CD14-positive monocyte (primary cell): ENCODE measurements around the gene BLNK. TPM values are rescaled to one million over a fixed set of nuclear protein-coding genes. Genes with fewer than 3 reads are reported as not detected.
A peak's percentile ranks its signal among the peaks of the same experiment; 100 is the strongest.

Experiments used
- DNase-seq, 3 donors: peaks; one replicate each; pipeline ENCODE4 v3.0.0-alpha.2; 2011 to 2022
- H2AFZ ChIP-seq: 2 replicates; pipeline ENCODE4 v1.6.0; 2012; ENCODE audit warnings: mild to moderate bottlenecking, low read depth, low read length, inconsistent platforms; ENCODE audit not compliant: insufficient read depth, poor library complexity, severe bottlenecking
- H3K27ac ChIP-seq, 2 donors: 1 replicate in 1 of 2; 2 replicates in 1 of 2; pipeline ENCODE4 v1.5.1; 2012 to 2013; ENCODE audit warnings: low read length in 2 of 2, control low read depth in 1 of 2, inconsistent platforms in 1 of 2, low read depth in 1 of 2, mild to moderate bottlenecking in 1 of 2
- H3K27me3 ChIP-seq, 2 donors: one replicate each; pipeline versions ENCODE4 v1.6.0 to v1.6.1; 2011 to 2013; ENCODE audit warnings: low read length in 2 of 2; ENCODE audit not compliant: control insufficient read depth in 2 of 2, insufficient read depth in 2 of 2
- H3K36me3 ChIP-seq, 2 donors: replicated peaks in 1 of 2; 1 replicate in 1 of 2; 2 replicates in 1 of 2; pipeline versions ENCODE4 v1.5.1 to v1.6.1; 2012 to 2013; ENCODE audit warnings: low read length in 2 of 2, control low read depth in 1 of 2, inconsistent platforms in 1 of 2, mild to moderate bottlenecking in 1 of 2; ENCODE audit not compliant: insufficient read depth in 2 of 2, control insufficient read depth in 1 of 2
- H3K4me1 ChIP-seq, 2 donors: 1 replicate in 1 of 2; 2 replicates in 1 of 2; pipeline versions ENCODE4 v1.5.1 to v1.6.1; 2012 to 2013; ENCODE audit warnings: low read length in 2 of 2, control low read depth in 1 of 2, inconsistent platforms in 1 of 2, mild to moderate bottlenecking in 1 of 2, moderate library complexity in 1 of 2; ENCODE audit not compliant: insufficient read depth in 2 of 2, control insufficient read depth in 1 of 2
- H3K4me2 ChIP-seq: replicated peaks from 2 replicates; pipeline ENCODE3; 2012; ENCODE audit warnings: low read length, moderate library complexity, mild to moderate bottlenecking; ENCODE audit not compliant: poor library complexity, severe bottlenecking; ENCODE audit errors: extremely low read depth
- H3K4me3 ChIP-seq, 3 experiments: fragments of 200-600 bp in 1 of 3; sonication (generic) in 1 of 3; replicated peaks in 1 of 3; 1 replicate in 2 of 3; 2 replicates in 1 of 3; pipeline ENCODE4 v1.5.1; 2011 to 2013; ENCODE audit warnings: low read length in 3 of 3, mild to moderate bottlenecking in 3 of 3, control low read depth in 2 of 3, low read depth in 2 of 3, inconsistent platforms in 1 of 3, moderate library complexity in 1 of 3
- H3K79me2 ChIP-seq: 2 replicates; pipeline ENCODE4 v1.6.0; 2012; ENCODE audit warnings: mild to moderate bottlenecking, control low read depth, inconsistent platforms, low read length, moderate library complexity; ENCODE audit not compliant: insufficient read depth
- H3K9ac ChIP-seq: 2 replicates; pipeline ENCODE4 v1.6.0; 2017; ENCODE audit warnings: low read length, mild to moderate bottlenecking; ENCODE audit not compliant: insufficient read depth, poor library complexity, severe bottlenecking
- H3K9me3 ChIP-seq, 2 donors: replicated peaks in 1 of 2; 1 replicate in 1 of 2; 2 replicates in 1 of 2; pipeline versions ENCODE4 v1.5.1 to v1.6.1; 2012 to 2013; ENCODE audit warnings: low read length in 2 of 2, control low read depth in 1 of 2; ENCODE audit not compliant: control insufficient read depth in 1 of 2, insufficient read depth in 1 of 2
- H4K20me1 ChIP-seq: 2 replicates; pipeline ENCODE4 v1.6.0; 2012; ENCODE audit warnings: mild to moderate bottlenecking, low read length, control low read depth, moderate library complexity; ENCODE audit not compliant: insufficient read depth
- H3K27ac Mint-ChIP-seq, 7 donors: one replicate each; pipeline ENCODE4 v1.8.0; 2020; ENCODE audit warnings: mild to moderate bottlenecking in 7 of 7, mixed read lengths in 7 of 7, moderate library complexity in 6 of 7, inconsistent platforms in 2 of 7
- H3K27me3 Mint-ChIP-seq, 3 donors: one replicate each; pipeline ENCODE4 v1.8.0; 2021 to 2022; ENCODE audit warnings: low read depth in 3 of 3, mild to moderate bottlenecking in 3 of 3, mixed read lengths in 3 of 3, moderate library complexity in 3 of 3, inconsistent platforms in 1 of 3
- H3K36me3 Mint-ChIP-seq, 2 donors: one replicate each; pipeline ENCODE4 v1.8.0; 2020; ENCODE audit warnings: mixed read lengths in 2 of 2, inconsistent platforms in 1 of 2, mild to moderate bottlenecking in 1 of 2
- H3K4me1 Mint-ChIP-seq: one replicate; pipeline ENCODE4 v1.8.0; 2020; ENCODE audit warnings: mild to moderate bottlenecking, mixed read lengths
- H3K4me3 Mint-ChIP-seq, 2 donors: one replicate each; pipeline ENCODE4 v1.8.0; 2020; ENCODE audit warnings: mild to moderate bottlenecking in 2 of 2, mixed read lengths in 2 of 2, moderate library complexity in 1 of 2
- H3K9me3 Mint-ChIP-seq, 7 donors: one replicate each; pipeline ENCODE4 v1.8.0; 2020 to 2022; ENCODE audit warnings: mixed read lengths in 7 of 7, mild to moderate bottlenecking in 6 of 7, moderate library complexity in 6 of 7, inconsistent platforms in 2 of 7
- CTCF ChIP-seq: fragments of 200-600 bp; IDR thresholded peaks from one replicate; pipeline ENCODE4 v1.8.0; 2022; ENCODE audit warnings: antibody characterized with exemption, mild to moderate bottlenecking
- WGBS: methylation state at CpG from one replicate; pipeline ENCODE4 v1.1.5; 2013; ENCODE audit warnings: missing lambda C conversion rate; ENCODE audit not compliant: insufficient coverage; 5-methylcytosine and 5-hydroxymethylcytosine counted together
- intact Hi-C, 2 donors: fragments of 100-400 bp; cut with micrococcal nuclease; formaldehyde crosslinking; loops; one replicate each; pipeline versions ENCODE4 v1.15.0 to v1.15.1; 2023
- polyA plus RNA-seq, 3 donors: library from polyadenylated mRNA; depleted of rRNA in 1 of 3; unstranded in 2 of 3; stranded (reverse) in 1 of 3; fragments of 300-500 nt in 2 of 3; fragments of >200 nt in 1 of 3; fragmentation: Illumina TruSeq in 2 of 3; gene quantifications; 1 replicate in 2 of 3; 2 replicates in 1 of 3; pipeline ENCODE4 v1.2.3, GENCODE V29; 2012 to 2021

BLNK gene
- polyA plus RNA-seq, 3 donors = 1.4 to 1.9 (median 1.5) TPM

DNA sequence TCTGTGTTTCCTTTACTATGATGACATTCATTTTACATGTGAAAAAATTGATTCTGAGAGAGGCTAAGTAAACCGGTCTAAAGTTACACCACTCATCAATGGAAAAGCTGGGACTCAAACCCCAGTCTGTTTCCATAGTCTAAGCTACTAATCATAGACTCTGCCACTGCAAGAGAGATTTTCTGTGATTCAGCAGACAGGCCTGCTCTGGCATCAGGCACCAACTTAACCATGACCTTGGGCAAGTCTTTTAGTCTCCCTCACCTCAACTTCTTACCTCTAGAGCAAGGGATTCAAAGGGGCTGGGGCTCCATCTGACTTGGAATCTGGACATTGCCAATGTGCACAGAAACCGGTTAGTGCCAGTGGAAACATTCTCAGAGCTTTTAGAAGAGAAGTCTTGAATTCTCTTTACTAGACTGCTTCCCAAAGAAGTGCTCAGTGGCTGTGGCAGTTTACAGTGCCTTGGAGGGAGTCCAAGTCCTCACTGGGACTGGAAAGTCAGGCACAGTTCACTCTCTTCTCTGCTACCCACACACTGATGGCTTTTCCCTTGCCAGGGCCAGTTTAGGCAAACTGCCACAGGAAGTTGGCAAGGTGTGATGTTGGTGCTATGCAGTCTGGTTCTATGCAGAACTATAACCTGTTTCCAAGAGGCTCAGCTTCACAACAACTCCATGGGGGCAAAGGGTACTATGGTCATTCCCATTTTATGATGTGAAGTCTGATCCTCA lies 4.5 kb upstream of the BLNK start:
- H3K4me3 Mint-ChIP-seq = no peak overlapping the region
- TF ChIP-seq CTCF = no peak
- Histone ChIP-seq H3K4me2 (no peak overlapping the region), H3K4me1 (peaks cover 31 to 33% of the 10 kb centered on the region in 2 donors), H3K79me2 (no peaks in the 10 kb centered on the region), H3K27me3 (no peaks in the 10 kb centered on the region), H3K4me3 (no peak overlapping the region), H3K36me3 (no peaks in the 10 kb centered on the region), H3K9ac (no peak overlapping the region), H3K27ac (no peak overlapping the region), H2AFZ (no peak overlapping the region), H4K20me1 (no peaks in the 10 kb centered on the region), H3K9me3 (no peaks in the 10 kb centered on the region)
- H3K27me3 Mint-ChIP-seq = peaks cover 0 to 2% (median 0%) of the 10 kb centered on the region in 3 donors
- H3K9me3 Mint-ChIP-seq = no peaks in the 10 kb centered on the region
- intact Hi-C loops = no loop called here
- DNase-seq = no peak
- H3K4me1 Mint-ChIP-seq = peaks cover 33% of the 10 kb centered on the region
- no CpG with 5 or more reads among the region's 2 CpGs for WGBS
- no peaks in the 10 kb centered on the region for H3K36me3 Mint-ChIP-seq
- H3K27ac Mint-ChIP-seq = no peak overlapping the region

- Histone ChIP-seq H3K27ac (peak overlapping the region; percentile 39 to 84), H3K4me3 (peak overlapping the region in 1 of 3 experiments; percentile 33), H3K27me3 (no peaks in the 10 kb centered on the region), H3K4me1 (peaks cover 45 to 49% of the 10 kb centered on the region in 2 donors), H3K36me3 (no peaks in the 10 kb centered on the region), H3K9ac (no peak overlapping the region), H4K20me1 (no peaks in the 10 kb centered on the region), H2AFZ (peak overlapping the region; percentile 32), H3K9me3 (no peaks in the 10 kb centered on the region), H3K79me2 (no peaks in the 10 kb centered on the region), H3K4me2 (peak overlapping the region; percentile 4)
- Mint-ChIP-seq H3K9me3 (no peaks in the 10 kb centered on the region), H3K27ac (peak overlapping the region; percentile 85 to 96 (median 88)), H3K4me3 (no peak overlapping the region), H3K4me1 (peaks cover 52% of the 10 kb centered on the region), H3K36me3 (peaks cover 0 to 5% of the 10 kb centered on the region in 2 donors), H3K27me3 (peaks cover 0 to 1% (median 0%) of the 10 kb centered on the region in 3 donors)
- WGBS = 100% methylated on average over 1 of the region's 8 CpGs
- no peak for TF ChIP-seq CTCF
- no peak for DNase-seq
- intact Hi-C loops = no loop called here
Measured at GRCh38 chr10:96272316-96273280, 1.2 kb upstream of the BLNK start.
